K562 (cell line): Measurements from ENCODE around the gene PAFAH1B1. TPM values are rescaled to one million over a fixed set of nuclear protein-coding genes. Genes with fewer than 3 reads are reported as not detected.

ENCODE experiments used
- ATAC-seq: fragments of 200-7000 bp; cut with Tn5 transposase; 3 replicates; pipeline ENCODE4 v1.9.1; 2020; ENCODE audit warnings: moderate library complexity
- BruUV-seq: library from RNA; stranded (reverse); fragments of 400-500 nt; replicated peaks from 2 replicates; lab custom pipeline; 2021; lab: Mats Ljungman, UMichigan
- CTCF ChIA-PET: fragments of 300-600 bp; formaldehyde crosslinking; extraction: SDS; loops from one replicate; lab custom pipeline; 2021; ENCODE audit warnings: low intra/inter-chr PET ratio; lab: Yijun Ruan, JAX
- POLR2A ChIA-PET: fragments of 300-600, 350-650 bp; sonication (Branson Sonifier 250); formaldehyde crosslinking; extraction: SDS; loops from one replicate; lab custom pipeline; 2021; ENCODE audit warnings: antibody characterized with exemption, inconsistent platforms; lab: Yijun Ruan, JAX
- DNase-seq, 4 experiments: peaks; one replicate each; pipeline versions ENCODE4 v3.0.0 to v3.0.0-alpha.2; 2011 to 2018; ENCODE audit warnings: low spot score in 3 of 4, mixed read lengths in 3 of 4; ENCODE audit errors: extremely low read depth in 1 of 4
- FAIRE-seq: peaks from 2 replicates; lab custom pipeline; 2011; peaks lifted over from hg19 to GRCh38; lab: Jason Lieb, UNC
- H2AFZ ChIP-seq: 2 replicates; pipeline ENCODE4 v1.6.0; 2011; ENCODE audit warnings: low read depth, low read length, control low read depth, inconsistent platforms
- H3K27ac ChIP-seq: fragments of 200-600 bp; 3 replicates; pipeline ENCODE4 v1.8.0; 2011; ENCODE audit warnings: low read depth, mild to moderate bottlenecking, control low read depth, inconsistent platforms, low read length, moderate library complexity, mixed read lengths; ENCODE audit errors: extremely low read depth
- H3K27me3 ChIP-seq, 2 experiments: fragments of 300-600 bp in 1 of 2; 2 replicates in 1 of 2; 3 replicates in 1 of 2; pipeline versions ENCODE4 v1.6.0 to v1.8.0; 2011; ENCODE audit warnings: inconsistent platforms in 2 of 2, low read length in 2 of 2, mild to moderate bottlenecking in 1 of 2, mixed read lengths in 1 of 2, moderate library complexity in 1 of 2; ENCODE audit not compliant: control insufficient read depth in 2 of 2, insufficient read depth in 2 of 2
- H3K36me3 ChIP-seq: fragments of 300-600 bp; 3 replicates; pipeline ENCODE4 v1.8.0; 2011; ENCODE audit warnings: mild to moderate bottlenecking, low read length, inconsistent platforms; ENCODE audit not compliant: control insufficient read depth, insufficient read depth
- H3K4me1 ChIP-seq, 2 experiments: fragments of 200-600 bp in 1 of 2; replicated peaks in 1 of 2; 2 replicates in 1 of 2; 3 replicates in 1 of 2; pipeline versions ENCODE4 v1.5.1 to v1.8.0; 2011; ENCODE audit warnings: inconsistent platforms in 2 of 2, low read length in 2 of 2, mild to moderate bottlenecking in 1 of 2, mixed read lengths in 1 of 2, moderate library complexity in 1 of 2; ENCODE audit not compliant: control insufficient read depth in 2 of 2, insufficient read depth in 2 of 2
- H3K4me2 ChIP-seq: 2 replicates; pipeline ENCODE4 v1.6.1; 2011; ENCODE audit warnings: low read length, control low read depth, inconsistent platforms, mixed read lengths; ENCODE audit not compliant: insufficient read depth
- H3K4me3 ChIP-seq: fragments of 200-600 bp; sonication (generic), shearing (Covaris generic); 2 replicates; pipeline ENCODE4 v1.5.1; 2016; ENCODE audit warnings: control low read depth, inconsistent platforms
- H3K79me2 ChIP-seq: fragments of 200-600 bp; 3 replicates; pipeline ENCODE4 v1.8.0; 2011; ENCODE audit warnings: low read length, inconsistent platforms; ENCODE audit not compliant: control insufficient read depth, insufficient read depth
- H3K9ac ChIP-seq, 2 experiments: 2 replicates each; pipeline versions ENCODE4 v1.6.0 to v1.6.1; 2011; ENCODE audit warnings: low read depth in 2 of 2, low read length in 2 of 2, control low read depth in 1 of 2, inconsistent platforms in 1 of 2, mild to moderate bottlenecking in 1 of 2, mixed read lengths in 1 of 2; ENCODE audit not compliant: insufficient read depth in 1 of 2
- H3K9me1 ChIP-seq: one replicate; pipeline ENCODE4 v1.6.0; 2011; ENCODE audit warnings: inconsistent platforms, mild to moderate bottlenecking, low read length, moderate library complexity; ENCODE audit not compliant: control insufficient read depth, insufficient read depth
- H3K9me3 ChIP-seq: replicated peaks from 2 replicates; pipeline ENCODE4 v1.5.1; 2011; ENCODE audit warnings: low read depth, low read length, inconsistent platforms; ENCODE audit not compliant: control insufficient read depth, insufficient read depth
- H4K20me1 ChIP-seq: replicated peaks from 2 replicates; pipeline ENCODE4 v1.6.1; 2011; ENCODE audit warnings: low read length, inconsistent platforms, mixed read lengths; ENCODE audit not compliant: control insufficient read depth, insufficient read depth
- BCL6 ChIP-seq: fragments of 250-450 bp; sonication (Bioruptor Pico); IDR thresholded peaks from 2 replicates; pipeline ENCODE4 v1.4.0; 2020
- BMI1 ChIP-seq: fragments of 150-350 bp; IDR thresholded peaks from 2 replicates; pipeline ENCODE4 v1.6.1; 2014; ENCODE audit warnings: low read length
- CTCFL ChIP-seq: IDR thresholded peaks from 2 replicates; pipeline ENCODE4 v1.6.1; 2011; ENCODE audit warnings: borderline replicate concordance, low read depth, mild to moderate bottlenecking, moderate library complexity, low read length; ENCODE audit not compliant: insufficient read depth, poor library complexity, severe bottlenecking
- CXXC5 ChIP-seq: fragments of 250-450 bp; sonication (Bioruptor Pico); IDR thresholded peaks from 2 replicates; pipeline ENCODE4 v1.8.0; 2022; ENCODE audit warnings: inconsistent platforms, mild to moderate bottlenecking, moderate library complexity
- HMGXB4 ChIP-seq: sonication (generic); formaldehyde crosslinking; IDR thresholded peaks from 2 replicates; pipeline ENCODE4 v1.8.1; 2023; ENCODE audit warnings: mild to moderate bottlenecking, missing genetic modification reagents
- PHF21A ChIP-seq: fragments of 450-650 bp; IDR thresholded peaks from 2 replicates; pipeline ENCODE4 v1.6.1; 2017; ENCODE audit warnings: low read depth, borderline replicate concordance
- RBM34 ChIP-seq: fragments of 200-400 bp; formaldehyde crosslinking; IDR thresholded peaks from 2 replicates; pipeline ENCODE4 v1.6.1; 2018; ENCODE audit warnings: low read length, borderline replicate concordance; ENCODE audit not compliant: insufficient read depth
- TRIM25 ChIP-seq: fragments of 450-650 bp; IDR thresholded peaks from 2 replicates; pipeline ENCODE4 v1.7.0; 2016; ENCODE audit warnings: borderline replicate concordance
- ZBED1 ChIP-seq: IDR thresholded peaks from 2 replicates; pipeline ENCODE4 v1.6.1; 2014
- ZNF124 ChIP-seq: sonication (generic); formaldehyde crosslinking; IDR thresholded peaks from 2 replicates; pipeline ENCODE4 v1.8.1; 2022; ENCODE audit warnings: missing genetic modification reagents
- ZNF239 ChIP-seq: fragments of 250-450 bp; sonication (Bioruptor Pico); IDR thresholded peaks from 2 replicates; pipeline ENCODE4 v1.4.0; 2020; ENCODE audit warnings: mild to moderate bottlenecking
- ZNF696 ChIP-seq: fragments of 250-450 bp; sonication (Bioruptor Pico); conservative IDR thresholded peaks from 2 replicates; pipeline ENCODE4 v1.4.0; 2020; ENCODE audit warnings: mild to moderate bottlenecking, moderate library complexity
- WGBS: fragments of 100-300 bp; shearing (Covaris generic); methylation state at CpG from one replicate; pipeline ENCODE4 v1.1.6; 2016; ENCODE audit warnings: low coverage, mixed read lengths; ENCODE audit not compliant: insufficient coverage; ENCODE audit errors: missing lambda C conversion rate; 5-methylcytosine and 5-hydroxymethylcytosine counted together
- in situ Hi-C: fragments of 300-500 bp; cut with MboI; formaldehyde crosslinking; loops from 4 replicates; pipeline ENCODE4 v1.15.0; 2018; ENCODE audit warnings: inconsistent platforms, mixed read lengths
- intact Hi-C: fragments of 100-400 bp; cut with micrococcal nuclease; formaldehyde crosslinking; loops from 2 replicates; pipeline ENCODE4 v1.14.2; 2022
- polyA plus RNA-seq, 8 experiments: library from polyadenylated mRNA; depleted of rRNA in 4 of 8; stranded (reverse) in 5 of 8; unstranded in 3 of 8; fragments of >200 nt; fragmentation: Nextera tagmentation in 2 of 8; fragmentation: Illumina TruSeq in 1 of 8; extraction: Ambion mirVana in 2 of 8; extraction: Trizol in 1 of 8; gene quantifications; 2 replicates each; pipeline versions ENCODE4 v1.2.1 to v1.2.3, GENCODE V29; 2011 to 2014; ENCODE audit warnings: inconsistent platforms in 1 of 8, missing spikeins in 1 of 8
- total RNA-seq, 7 experiments: library from RNA; depleted of rRNA in 6 of 7; stranded (reverse); fragments of >200 nt in 6 of 7; fragmentation: Illumina TruSeq in 2 of 7; extraction: Trizol in 2 of 7; gene quantifications; 2 replicates each; pipeline versions ENCODE4 v1.2.1 to v1.2.3, GENCODE V29; 2011 to 2021; ENCODE audit warnings: low replicate concordance in 1 of 7
- TF ChIP-seq, protein P1 (sequence below): sonication (generic); formaldehyde crosslinking; IDR thresholded peaks from 2 replicates; pipeline ENCODE4 v1.5.0; 2020; ENCODE audit warnings: missing genetic modification reagents

The PAFAH1B1 gene
- total and polyA plus RNA-seq, 9 of the 15 experiments (the other 6 are each of a cell fraction or from before 2014, with no cell fraction given), result 23.3 to 66.4 (median 40.2) TPM

GRCh38 chr17:2551928-2552327, 41.5 kb upstream of the PAFAH1B1 start:
- WGBS, result 18% methylated on average over 9 of the region's 9 CpGs
- CTCF ChIA-PET, result no interaction called here

More at GRCh38 chr17:2551928-2552327, 41.5 kb upstream of the PAFAH1B1 start:
- TF ChIP-seq CXXC5, result no peak
- TF ChIP-seq TRIM25, result no peak
- TF ChIP-seq BMI1, result no peak
- TF ChIP-seq CTCFL, result no peak
- no peak for TF ChIP-seq ZNF239 (CRISPR knock-in tag)
- TF ChIP-seq, protein P1, sequence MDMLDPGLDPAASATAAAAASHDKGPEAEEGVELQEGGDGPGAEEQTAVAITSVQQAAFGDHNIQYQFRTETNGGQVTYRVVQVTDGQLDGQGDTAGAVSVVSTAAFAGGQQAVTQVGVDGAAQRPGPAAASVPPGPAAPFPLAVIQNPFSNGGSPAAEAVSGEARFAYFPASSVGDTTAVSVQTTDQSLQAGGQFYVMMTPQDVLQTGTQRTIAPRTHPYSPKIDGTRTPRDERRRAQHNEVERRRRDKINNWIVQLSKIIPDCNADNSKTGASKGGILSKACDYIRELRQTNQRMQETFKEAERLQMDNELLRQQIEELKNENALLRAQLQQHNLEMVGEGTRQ (CRISPR knock-in tag), result no peak
- no peak for TF ChIP-seq ZBED1
- TF ChIP-seq RBM34, result no peak
- TF ChIP-seq HMGXB4 (CRISPR knock-in tag), result no peak
- no peak for TF ChIP-seq ZNF124
- no peak for TF ChIP-seq ZNF696 (CRISPR knock-in tag)
- TF ChIP-seq PHF21A, result no peak
- TF ChIP-seq BCL6 (CRISPR knock-in tag), result no peak
- TF ChIP-seq, all 486 proteins: peak for 0
- H3K4me1 ChIP-seq, result no peaks in the 10 kb centered on the region; a peak in 1 of 5 replicates
- no peaks in the 10 kb centered on the region for H3K9me3 ChIP-seq
- intact Hi-C loops (no loop called here), in situ Hi-C loops (no loop called here)
- no peak overlapping the region for H2AFZ ChIP-seq
- H3K4me3 ChIP-seq, result no peak overlapping the region
- H3K9ac ChIP-seq, result no peak overlapping the region
- H3K36me3 ChIP-seq, result no peaks in the 10 kb centered on the region
- H3K9me1 ChIP-seq, result no peaks in the 10 kb centered on the region
- peaks cover 8 to 11% of the 10 kb centered on the region in 2 experiments; a peak in 2 of 5 replicates for H3K27me3 ChIP-seq
- FAIRE-seq, result no peak
- no peak for ATAC-seq
- no peak overlapping the region for H3K27ac ChIP-seq
- POLR2A ChIA-PET, result no interaction called here
- no peak overlapping the region for H3K4me2 ChIP-seq
- no TSS peak for BruUV-seq
- H4K20me1 ChIP-seq, result no peaks in the 10 kb centered on the region
- no peaks in the 10 kb centered on the region for H3K79me2 ChIP-seq
- no peak for DNase-seq
